ENCODE data around the gene COA5.

DNA sequence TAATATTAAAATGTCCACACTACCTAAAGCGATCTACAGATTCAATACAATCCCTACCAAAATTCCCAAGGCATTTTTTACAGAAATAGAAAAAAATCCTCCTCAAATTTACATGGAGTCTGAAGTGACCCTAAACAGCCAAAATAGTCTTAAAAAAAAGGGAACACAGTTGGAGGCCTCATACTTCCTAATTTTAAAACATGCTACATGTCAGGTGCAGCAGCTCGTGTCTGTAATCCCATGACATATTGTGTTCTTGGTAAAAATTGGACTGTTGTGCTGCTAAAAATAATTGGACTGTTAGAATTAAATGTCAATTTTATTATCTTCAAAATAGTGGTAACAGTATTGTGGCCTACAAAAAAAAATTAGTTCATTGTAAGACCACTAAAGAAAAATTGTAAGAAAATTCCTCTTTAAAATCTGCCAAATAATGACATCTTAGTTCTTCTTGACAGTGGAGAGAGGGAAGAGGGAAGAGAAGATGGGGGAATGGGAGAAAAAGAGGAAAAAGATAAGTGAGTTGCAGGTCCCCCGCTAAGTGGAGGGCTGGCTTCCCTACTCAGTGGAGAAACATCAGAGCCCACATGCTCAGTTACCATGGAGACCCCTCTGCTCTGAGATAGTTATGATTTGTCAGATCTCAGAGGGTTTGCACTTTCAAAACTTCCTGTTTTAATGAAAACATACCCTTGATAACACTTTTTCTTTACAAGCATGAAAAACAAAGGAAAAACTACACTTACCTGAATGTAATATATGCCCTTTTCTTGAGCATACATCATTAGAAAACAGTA lies 46.6 kb upstream of the COA5 start:
- TF ChIP-seq, protein P1, sequence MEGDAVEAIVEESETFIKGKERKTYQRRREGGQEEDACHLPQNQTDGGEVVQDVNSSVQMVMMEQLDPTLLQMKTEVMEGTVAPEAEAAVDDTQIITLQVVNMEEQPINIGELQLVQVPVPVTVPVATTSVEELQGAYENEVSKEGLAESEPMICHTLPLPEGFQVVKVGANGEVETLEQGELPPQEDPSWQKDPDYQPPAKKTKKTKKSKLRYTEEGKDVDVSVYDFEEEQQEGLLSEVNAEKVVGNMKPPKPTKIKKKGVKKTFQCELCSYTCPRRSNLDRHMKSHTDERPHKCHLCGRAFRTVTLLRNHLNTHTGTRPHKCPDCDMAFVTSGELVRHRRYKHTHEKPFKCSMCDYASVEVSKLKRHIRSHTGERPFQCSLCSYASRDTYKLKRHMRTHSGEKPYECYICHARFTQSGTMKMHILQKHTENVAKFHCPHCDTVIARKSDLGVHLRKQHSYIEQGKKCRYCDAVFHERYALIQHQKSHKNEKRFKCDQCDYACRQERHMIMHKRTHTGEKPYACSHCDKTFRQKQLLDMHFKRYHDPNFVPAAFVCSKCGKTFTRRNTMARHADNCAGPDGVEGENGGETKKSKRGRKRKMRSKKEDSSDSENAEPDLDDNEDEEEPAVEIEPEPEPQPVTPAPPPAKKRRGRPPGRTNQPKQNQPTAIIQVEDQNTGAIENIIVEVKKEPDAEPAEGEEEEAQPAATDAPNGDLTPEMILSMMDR (conservative IDR thresholded peaks at IDR 0.05 in 1 of 2, IDR thresholded peaks at IDR 0.05 in 1 of 2; ENCODE audit: low read depth in 1 of 2, low read length in 2 of 2), result no peak
- TF ChIP-seq EZH2 (IDR thresholded peaks at IDR 0.05; ENCODE audit: low read length, missing control alignments), result no peak
